Common myeloid progenitor, CD34-positive (primary cell): ENCODE measurements around the gene LRRC8A.

ENCODE experiments used
- CTCF ChIA-PET: fragments of 350-600 bp; sonication (Branson Sonifier 250); formaldehyde crosslinking; loops from one replicate; lab custom pipeline; 2021; ENCODE audit warnings: antibody characterized with exemption; lab: Charles Lee
- POLR2A ChIA-PET: fragments of 350-600 bp; sonication (Branson Sonifier 250); formaldehyde crosslinking; loops from one replicate; lab custom pipeline; 2021; ENCODE audit warnings: antibody characterized with exemption; lab: Charles Lee
- DNase-seq, 3 donors: peaks; one replicate each; pipeline versions ENCODE4 v3.0.0 to v3.0.0-alpha.2; 2013
- H3K27ac ChIP-seq, 2 experiments: 1 replicate in 1 of 2; 2 replicates in 1 of 2; pipeline ENCODE4 v1.7.0; 2013; ENCODE audit warnings: inconsistent platforms in 2 of 2, low read length in 2 of 2, mild to moderate bottlenecking in 2 of 2, low read depth in 1 of 2, moderate library complexity in 1 of 2; ENCODE audit not compliant: severe bottlenecking in 2 of 2, insufficient read depth in 1 of 2, poor library complexity in 1 of 2
- H3K27me3 ChIP-seq, 5 experiments: replicated peaks in 2 of 5; 1 replicate in 3 of 5; 2 replicates in 2 of 5; pipeline versions ENCODE4 v1.6.1 to v1.7.0; 2013; ENCODE audit warnings: low read length in 4 of 5, mild to moderate bottlenecking in 2 of 5, moderate library complexity in 2 of 5, inconsistent platforms in 1 of 5; ENCODE audit not compliant: insufficient read depth in 5 of 5, control insufficient read depth in 4 of 5
- H3K36me3 ChIP-seq, 4 experiments: 1 replicate in 2 of 4; 2 replicates in 2 of 4; pipeline versions ENCODE4 v1.6.1 to v1.7.0; 2013; ENCODE audit warnings: low read length in 3 of 4, control low read depth in 1 of 4, mild to moderate bottlenecking in 1 of 4; ENCODE audit not compliant: control insufficient read depth in 4 of 4, insufficient read depth in 4 of 4
- H3K4me1 ChIP-seq, 4 experiments: 1 replicate in 3 of 4; 2 replicates in 1 of 4; pipeline versions ENCODE4 v1.6.1 to v1.7.1; 2013; ENCODE audit warnings: low read length in 3 of 4, mild to moderate bottlenecking in 3 of 4, control low read depth in 1 of 4, inconsistent platforms in 1 of 4, moderate library complexity in 1 of 4; ENCODE audit not compliant: control insufficient read depth in 4 of 4, insufficient read depth in 4 of 4; ENCODE audit errors: control extremely low read depth in 1 of 4
- H3K4me3 ChIP-seq, 7 experiments: 1 replicate in 4 of 7; 2 replicates in 3 of 7; pipeline versions ENCODE4 v1.5.1 to v1.7.0; 2013; ENCODE audit warnings: mild to moderate bottlenecking in 7 of 7, low read length in 6 of 7, moderate library complexity in 6 of 7, inconsistent platforms in 2 of 7, low read depth in 2 of 7, control low read depth in 1 of 7; ENCODE audit not compliant: insufficient read depth in 4 of 7, control insufficient read depth in 1 of 7; ENCODE audit errors: extremely low read depth in 1 of 7
- H3K9me3 ChIP-seq, 5 experiments: 1 replicate in 4 of 5; 2 replicates in 1 of 5; pipeline versions ENCODE4 v1.6.1 to v1.7.1; 2013; ENCODE audit warnings: low read length in 4 of 5, mild to moderate bottlenecking in 2 of 5, inconsistent platforms in 1 of 5, low read depth in 1 of 5, moderate library complexity in 1 of 5; ENCODE audit not compliant: control insufficient read depth in 4 of 5, insufficient read depth in 2 of 5; ENCODE audit errors: control extremely low read depth in 1 of 5
- WGBS: methylation state at CpG from one replicate; pipeline ENCODE4 v1.1.5; 2013; ENCODE audit not compliant: insufficient coverage; 5-methylcytosine and 5-hydroxymethylcytosine counted together

The LRRC8A gene

DNA sequence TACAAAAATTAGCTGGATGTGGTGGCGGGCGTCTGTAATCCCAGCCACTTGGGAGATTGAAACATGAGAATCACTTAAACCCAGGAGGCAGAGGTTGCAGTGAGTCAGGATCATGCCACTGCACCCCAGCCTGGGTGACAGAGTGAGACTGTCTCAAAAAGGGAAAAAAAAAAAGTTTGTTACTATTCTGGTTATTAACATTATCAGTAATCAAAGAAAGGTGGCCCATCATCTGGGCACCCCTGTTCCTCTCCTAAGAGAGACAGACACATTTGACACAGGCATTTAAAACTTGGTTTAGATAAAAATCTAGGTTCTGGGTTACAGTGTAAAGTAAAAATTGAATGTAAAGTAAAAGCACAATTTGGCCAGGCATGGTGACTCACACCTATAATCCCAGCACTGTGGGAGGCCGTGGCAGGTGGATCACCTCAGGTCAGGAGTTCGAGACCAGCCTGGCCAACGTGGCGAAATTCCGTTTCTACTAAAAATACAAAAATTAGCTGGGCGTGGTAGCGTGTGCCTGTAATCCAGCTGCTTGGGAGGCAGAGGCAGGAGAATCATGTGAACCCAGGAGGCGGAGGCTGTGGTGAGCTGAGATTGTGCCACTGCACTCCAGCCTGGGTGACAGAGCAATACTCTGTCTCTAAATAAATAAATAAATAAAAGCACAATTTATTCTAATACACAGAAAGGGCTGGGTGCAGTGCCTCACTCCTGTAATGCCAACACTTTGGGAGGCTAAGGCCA is 22.1 kb downstream of the LRRC8A start:
- ChIA-PET POLR2A (no interaction called here), CTCF (interaction anchor here (0.6 kb wide), 1 partner anchor 269 kb away, joined by 3 read pairs; no protein-coding TSS in a partner anchor)
- Histone ChIP-seq H3K36me3 (peaks cover 3 to 26% (median 14%) of the 10 kb centered on the region in 4 experiments), H3K27ac (no peak overlapping the region), H3K9me3 (no peaks in the 10 kb centered on the region), H3K4me1 (peaks cover 8 to 49% (median 40%) of the 10 kb centered on the region in 4 experiments), H3K27me3 (no peaks in the 10 kb centered on the region), H3K4me3 (no peak overlapping the region)
- 96% methylated on average over 9 of the region's 10 CpGs for WGBS
- no peak for DNase-seq

GRCh38 chr9:128905964-128906363 is 24.0 kb downstream of the LRRC8A start:
- H3K4me1 ChIP-seq: peaks cover 0 to 31% (median 23%) of the 10 kb centered on the region in 4 experiments
- no peak overlapping the region for H3K27ac ChIP-seq
- ChIA-PET CTCF (interaction anchor here (1.1 to 1.7 kb wide), 2 partner anchors 13 to 22 kb away, joined by 3 to 9 read pairs; no protein-coding TSS in a partner anchor), POLR2A (interaction anchor here (0.6 kb wide), 1 partner anchor 38 kb away, joined by 3 read pairs; no protein-coding TSS in a partner anchor)
- DNase-seq: no peak
- H3K36me3 ChIP-seq: peaks cover 5 to 40% (median 26%) of the 10 kb centered on the region in 4 experiments
- H3K4me3 ChIP-seq: no peak overlapping the region
- H3K27me3 ChIP-seq: no peaks in the 10 kb centered on the region
- no CpG with 5 or more reads among the region's 7 CpGs for whole genome bisulfite sequencing
- H3K9me3 ChIP-seq: no peaks in the 10 kb centered on the region

DNA sequence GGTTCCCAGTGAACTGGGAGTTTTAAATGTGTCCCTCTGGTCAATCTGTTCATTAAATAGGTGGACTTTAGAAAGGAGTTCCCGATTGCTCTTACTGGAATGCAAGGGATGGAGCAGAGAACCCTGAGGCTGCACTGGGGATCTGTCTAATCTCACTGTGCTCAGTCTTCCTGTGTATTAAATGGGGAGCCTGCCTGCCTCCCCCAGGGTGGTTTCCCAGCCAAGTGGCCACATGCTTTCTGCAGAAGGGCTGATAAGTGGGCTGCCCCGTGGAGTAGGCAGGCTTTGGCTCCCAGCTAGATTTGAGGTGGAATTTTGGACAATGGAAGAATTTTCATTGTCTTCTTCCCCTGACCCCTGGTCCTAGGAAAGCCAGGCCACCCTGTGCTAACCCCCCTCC is 24.8 kb downstream of the LRRC8A start:
- 74% methylated on average over 2 of the region's 2 CpGs for WGBS
- H3K27me3 ChIP-seq: no peaks in the 10 kb centered on the region
- CTCF ChIA-PET: interaction anchor here (1.7 kb wide), 1 partner anchor 21 kb away, joined by 9 read pairs; no protein-coding TSS in a partner anchor
- POLR2A ChIA-PET: interaction anchor here (0.6 kb wide), 1 partner anchor 38 kb away, joined by 3 read pairs; no protein-coding TSS in a partner anchor
- H3K27ac ChIP-seq: no peak overlapping the region
- no peak for DNase-seq
- peaks cover 0 to 33% (median 23%) of the 10 kb centered on the region in 4 experiments for H3K4me1 ChIP-seq
- no peaks in the 10 kb centered on the region for H3K9me3 ChIP-seq
- peaks cover 5 to 40% (median 26%) of the 10 kb centered on the region in 4 experiments for H3K36me3 ChIP-seq
- no peak overlapping the region for H3K4me3 ChIP-seq

DNA sequence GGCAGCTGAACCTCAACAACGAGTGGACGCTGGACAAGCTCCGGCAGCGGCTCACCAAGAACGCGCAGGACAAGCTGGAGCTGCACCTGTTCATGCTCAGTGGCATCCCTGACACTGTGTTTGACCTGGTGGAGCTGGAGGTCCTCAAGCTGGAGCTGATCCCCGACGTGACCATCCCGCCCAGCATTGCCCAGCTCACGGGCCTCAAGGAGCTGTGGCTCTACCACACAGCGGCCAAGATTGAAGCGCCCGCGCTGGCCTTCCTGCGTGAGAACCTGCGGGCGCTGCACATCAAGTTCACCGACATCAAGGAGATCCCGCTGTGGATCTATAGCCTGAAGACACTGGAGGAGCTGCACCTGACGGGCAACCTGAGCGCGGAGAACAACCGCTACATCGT is 26.4 kb downstream of the LRRC8A start:
- ChIA-PET POLR2A (no interaction called here), CTCF (interaction anchor here (1.1 kb wide), 1 partner anchor 31 kb away, joined by 3 read pairs; no protein-coding TSS in a partner anchor)
- no peak for DNase-seq
- Histone ChIP-seq H3K27ac (no peak overlapping the region), H3K4me3 (no peak overlapping the region), H3K36me3 (peaks cover 5 to 47% (median 27%) of the 10 kb centered on the region in 4 experiments), H3K4me1 (peaks cover 0 to 23% (median 13%) of the 10 kb centered on the region in 4 experiments), H3K27me3 (no peaks in the 10 kb centered on the region), H3K9me3 (no peaks in the 10 kb centered on the region)
- over 99% methylated on average over 24 of the region's 24 CpGs for WGBS

DNA sequence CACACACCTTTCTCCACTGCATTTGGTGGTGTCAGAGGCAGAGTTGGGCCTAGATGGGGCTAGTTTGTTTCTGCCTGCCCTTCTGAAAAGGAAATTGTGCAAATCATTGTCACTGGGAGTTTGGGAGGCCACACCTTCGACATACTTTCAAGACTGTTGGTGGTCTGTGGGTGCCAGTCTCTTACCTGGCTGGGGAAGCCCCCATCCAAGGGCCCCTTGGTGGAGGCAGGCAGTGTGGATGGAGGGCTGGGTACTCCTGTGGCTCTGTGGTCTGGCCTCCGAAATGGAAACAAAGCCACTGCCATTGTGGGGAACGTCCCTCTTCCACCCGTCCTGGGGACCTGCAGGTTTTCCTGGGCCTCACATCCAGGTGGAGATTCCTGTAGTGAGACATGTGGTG is 27.9 kb downstream of the LRRC8A start:
- Histone ChIP-seq H3K36me3 (peaks cover 5 to 57% (median 31%) of the 10 kb centered on the region in 4 experiments), H3K4me3 (no peak overlapping the region), H3K9me3 (no peaks in the 10 kb centered on the region), H3K27ac (no peak overlapping the region), H3K4me1 (peaks cover 0 to 14% (median 12%) of the 10 kb centered on the region in 4 experiments), H3K27me3 (no peaks in the 10 kb centered on the region)
- 88% methylated on average over 4 of the region's 4 CpGs for WGBS
- DNase-seq: no peak
- ChIA-PET POLR2A (no interaction called here), CTCF (interaction anchor here (1.1 kb wide), 1 partner anchor 27 kb away, joined by 3 read pairs; no protein-coding TSS in a partner anchor)

DNA sequence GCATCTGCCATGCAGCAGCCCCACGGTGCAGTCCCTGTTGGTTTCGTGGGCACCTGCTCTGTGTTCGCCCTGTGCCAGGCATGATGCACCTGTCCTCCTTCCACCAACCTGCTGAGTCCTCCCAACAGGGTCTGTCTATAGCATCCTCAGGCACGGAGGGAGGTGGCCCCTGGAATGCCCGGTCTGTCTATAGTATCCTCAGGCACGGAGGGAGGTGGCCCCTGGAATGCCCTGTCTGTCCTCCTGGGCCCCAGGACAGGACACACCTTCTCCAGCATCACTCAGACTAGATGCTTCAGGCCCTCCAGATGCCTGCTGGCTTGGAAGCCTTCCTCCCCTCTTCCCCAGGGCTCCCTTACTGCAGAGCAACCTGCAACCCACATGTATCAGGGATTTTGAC is 29.0 kb downstream of the LRRC8A start:
- ChIA-PET CTCF (interaction anchor here (2.2 to 2.6 kb wide), 2 partner anchors 11 to 13 kb away, joined by 8 read pairs; no protein-coding TSS in a partner anchor), POLR2A (no interaction called here)
- no peak overlapping the region for H3K27ac ChIP-seq
- peaks cover 5 to 61% (median 34%) of the 10 kb centered on the region in 4 experiments for H3K36me3 ChIP-seq
- H3K4me1 ChIP-seq: peaks cover 0 to 14% (median 12%) of the 10 kb centered on the region in 4 experiments
- no peaks in the 10 kb centered on the region for H3K27me3 ChIP-seq
- 96% methylated on average over 6 of the region's 6 CpGs for WGBS
- H3K4me3 ChIP-seq: no peak overlapping the region
- H3K9me3 ChIP-seq: no peaks in the 10 kb centered on the region
- DNase-seq: no peak
